ENCODE measurements around the gene AKAP13.
A peak's percentile ranks its signal among the peaks of the same experiment; 100 is the strongest.

Gene AKAP13

GRCh38 chr15:85494048-85494777 lies 113.8 kb downstream of the AKAP13 start:
- H3K9me3 ChIP-seq (ENCODE audit: control insufficient read depth, insufficient read depth, low read length) = no peaks in the 10 kb centered on the region
- H3K27me3 ChIP-seq (ENCODE audit: control insufficient read depth, insufficient read depth, low read length) = no peaks in the 10 kb centered on the region
- H3K36me3 ChIP-seq (ENCODE audit: control insufficient read depth, insufficient read depth, low read length) = no peaks in the 10 kb centered on the region
- no peak overlapping the region for H3K9ac ChIP-seq (ENCODE audit: low read depth, low read length)
- H3K27ac ChIP-seq (ENCODE audit: low read depth, low read length) = peak overlapping the region; percentile 67
- no peak overlapping the region for H3K4me3 ChIP-seq (ENCODE audit: low read depth, low read length)
- peaks cover 41% of the 10 kb centered on the region for H3K4me1 ChIP-seq (ENCODE audit: control insufficient read depth, insufficient read depth, low read length)

- Histone ChIP-seq H3K9me3 (ENCODE audit: control insufficient read depth, insufficient read depth, low read length) (no peaks in the 10 kb centered on the region), H3K9ac (ENCODE audit: low read depth, low read length) (no peak overlapping the region), H3K36me3 (ENCODE audit: control insufficient read depth, insufficient read depth, low read length) (no peaks in the 10 kb centered on the region), H3K4me1 (ENCODE audit: control insufficient read depth, insufficient read depth, low read length) (peaks cover 47% of the 10 kb centered on the region), H3K27me3 (ENCODE audit: control insufficient read depth, insufficient read depth, low read length) (no peaks in the 10 kb centered on the region), H3K27ac (ENCODE audit: low read depth, low read length) (no peak overlapping the region), H3K4me3 (ENCODE audit: low read depth, low read length) (no peak overlapping the region)
These were observed 114.7 kb downstream of the AKAP13 start for GRCh38 chr15:85495096-85495495.

- Histone ChIP-seq H3K4me3 (ENCODE audit: low read depth, low read length) (no peak overlapping the region), H3K27ac (ENCODE audit: low read depth, low read length) (no peak overlapping the region), H3K4me1 (ENCODE audit: control insufficient read depth, insufficient read depth, low read length) (peaks cover 47% of the 10 kb centered on the region)
These were observed 115.1 kb downstream of the AKAP13 start for GRCh38 chr15:85495544-85495943.

GRCh38 chr15:85496151-85496550 lies 115.7 kb downstream of the AKAP13 start:
- no peaks in the 10 kb centered on the region for H3K27me3 ChIP-seq (ENCODE audit: control insufficient read depth, insufficient read depth, low read length)
- peaks cover 49% of the 10 kb centered on the region for H3K4me1 ChIP-seq (ENCODE audit: control insufficient read depth, insufficient read depth, low read length)
- no peak overlapping the region for H3K9ac ChIP-seq (ENCODE audit: low read depth, low read length)
- H3K27ac ChIP-seq (ENCODE audit: low read depth, low read length) = peak overlapping the region; percentile 47
- no peaks in the 10 kb centered on the region for H3K36me3 ChIP-seq (ENCODE audit: control insufficient read depth, insufficient read depth, low read length)
- H3K9me3 ChIP-seq (ENCODE audit: control insufficient read depth, insufficient read depth, low read length) = no peaks in the 10 kb centered on the region
- H3K4me3 ChIP-seq (ENCODE audit: low read depth, low read length) = no peak overlapping the region

More at GRCh38 chr15:85495544-85495943, 115.1 kb downstream of the AKAP13 start:
- Histone ChIP-seq H3K27me3 (ENCODE audit: control insufficient read depth, insufficient read depth, low read length) (no peaks in the 10 kb centered on the region), H3K9ac (ENCODE audit: low read depth, low read length) (no peak overlapping the region), H3K36me3 (ENCODE audit: control insufficient read depth, insufficient read depth, low read length) (no peaks in the 10 kb centered on the region), H3K9me3 (ENCODE audit: control insufficient read depth, insufficient read depth, low read length) (no peaks in the 10 kb centered on the region)

GRCh38 chr15:85496551-85497171 lies 116.3 kb downstream of the AKAP13 start:
- no peaks in the 10 kb centered on the region for H3K36me3 ChIP-seq (ENCODE audit: control insufficient read depth, insufficient read depth, low read length)
- H3K9ac ChIP-seq (ENCODE audit: low read depth, low read length) = no peak overlapping the region
- H3K27ac ChIP-seq (ENCODE audit: low read depth, low read length) = peak overlapping the region; percentile 47
- H3K9me3 ChIP-seq (ENCODE audit: control insufficient read depth, insufficient read depth, low read length) = no peaks in the 10 kb centered on the region
- H3K27me3 ChIP-seq (ENCODE audit: control insufficient read depth, insufficient read depth, low read length) = no peaks in the 10 kb centered on the region
- no peak overlapping the region for H3K4me3 ChIP-seq (ENCODE audit: low read depth, low read length)
- H3K4me1 ChIP-seq (ENCODE audit: control insufficient read depth, insufficient read depth, low read length) = peaks cover 47% of the 10 kb centered on the region

GRCh38 chr15:85497172-85497569 lies 116.8 kb downstream of the AKAP13 start:
- Histone ChIP-seq H3K4me1 (ENCODE audit: control insufficient read depth, insufficient read depth, low read length) (peaks cover 45% of the 10 kb centered on the region), H3K9me3 (ENCODE audit: control insufficient read depth, insufficient read depth, low read length) (no peaks in the 10 kb centered on the region), H3K27ac (ENCODE audit: low read depth, low read length) (no peak overlapping the region), H3K27me3 (ENCODE audit: control insufficient read depth, insufficient read depth, low read length) (no peaks in the 10 kb centered on the region), H3K9ac (ENCODE audit: low read depth, low read length) (no peak overlapping the region), H3K36me3 (ENCODE audit: control insufficient read depth, insufficient read depth, low read length) (no peaks in the 10 kb centered on the region), H3K4me3 (ENCODE audit: low read depth, low read length) (no peak overlapping the region)

- no peaks in the 10 kb centered on the region for H3K36me3 ChIP-seq (ENCODE audit: control insufficient read depth, insufficient read depth, low read length)
- no peak overlapping the region for H3K27ac ChIP-seq (ENCODE audit: low read depth, low read length)
- no peak overlapping the region for H3K9ac ChIP-seq (ENCODE audit: low read depth, low read length)
- peaks cover 45% of the 10 kb centered on the region for H3K4me1 ChIP-seq (ENCODE audit: control insufficient read depth, insufficient read depth, low read length)
- no peaks in the 10 kb centered on the region for H3K27me3 ChIP-seq (ENCODE audit: control insufficient read depth, insufficient read depth, low read length)
- H3K9me3 ChIP-seq (ENCODE audit: control insufficient read depth, insufficient read depth, low read length) = no peaks in the 10 kb centered on the region
- H3K4me3 ChIP-seq (ENCODE audit: low read depth, low read length) = no peak overlapping the region
These were observed 118.1 kb downstream of the AKAP13 start for GRCh38 chr15:85498471-85498870.

GRCh38 chr15:85499371-85499887 lies 119.0 kb downstream of the AKAP13 start:
- H3K27ac ChIP-seq (ENCODE audit: low read depth, low read length) = no peak overlapping the region
- H3K27me3 ChIP-seq (ENCODE audit: control insufficient read depth, insufficient read depth, low read length) = no peaks in the 10 kb centered on the region
- H3K4me3 ChIP-seq (ENCODE audit: low read depth, low read length) = no peak overlapping the region
- H3K36me3 ChIP-seq (ENCODE audit: control insufficient read depth, insufficient read depth, low read length) = no peaks in the 10 kb centered on the region
- H3K9ac ChIP-seq (ENCODE audit: low read depth, low read length) = no peak overlapping the region
- H3K9me3 ChIP-seq (ENCODE audit: control insufficient read depth, insufficient read depth, low read length) = no peaks in the 10 kb centered on the region
- H3K4me1 ChIP-seq (ENCODE audit: control insufficient read depth, insufficient read depth, low read length) = peaks cover 44% of the 10 kb centered on the region

- Histone ChIP-seq H3K9ac (ENCODE audit: low read depth, low read length) (no peak overlapping the region), H3K4me3 (ENCODE audit: low read depth, low read length) (no peak overlapping the region), H3K4me1 (ENCODE audit: control insufficient read depth, insufficient read depth, low read length) (peaks cover 37% of the 10 kb centered on the region), H3K27me3 (ENCODE audit: control insufficient read depth, insufficient read depth, low read length) (no peaks in the 10 kb centered on the region), H3K9me3 (ENCODE audit: control insufficient read depth, insufficient read depth, low read length) (no peaks in the 10 kb centered on the region), H3K27ac (ENCODE audit: low read depth, low read length) (no peak overlapping the region), H3K36me3 (ENCODE audit: control insufficient read depth, insufficient read depth, low read length) (no peaks in the 10 kb centered on the region)
These were observed 119.8 kb downstream of the AKAP13 start for GRCh38 chr15:85500060-85500708.

- Histone ChIP-seq H3K9ac (ENCODE audit: low read depth, low read length) (no peak overlapping the region), H3K4me3 (ENCODE audit: low read depth, low read length) (no peak overlapping the region), H3K9me3 (ENCODE audit: control insufficient read depth, insufficient read depth, low read length) (no peaks in the 10 kb centered on the region), H3K27me3 (ENCODE audit: control insufficient read depth, insufficient read depth, low read length) (no peaks in the 10 kb centered on the region), H3K4me1 (ENCODE audit: control insufficient read depth, insufficient read depth, low read length) (peaks cover 31% of the 10 kb centered on the region), H3K36me3 (ENCODE audit: control insufficient read depth, insufficient read depth, low read length) (no peaks in the 10 kb centered on the region), H3K27ac (ENCODE audit: low read depth, low read length) (no peak overlapping the region)
These were observed 120.3 kb downstream of the AKAP13 start for GRCh38 chr15:85500729-85501128.

- Histone ChIP-seq H3K4me3 (ENCODE audit: low read depth, low read length) (no peak overlapping the region), H3K9me3 (ENCODE audit: control insufficient read depth, insufficient read depth, low read length) (no peaks in the 10 kb centered on the region), H3K4me1 (ENCODE audit: control insufficient read depth, insufficient read depth, low read length) (peaks cover 23% of the 10 kb centered on the region), H3K27me3 (ENCODE audit: control insufficient read depth, insufficient read depth, low read length) (no peaks in the 10 kb centered on the region), H3K27ac (ENCODE audit: low read depth, low read length) (no peak overlapping the region), H3K9ac (ENCODE audit: low read depth, low read length) (no peak overlapping the region), H3K36me3 (ENCODE audit: control insufficient read depth, insufficient read depth, low read length) (no peaks in the 10 kb centered on the region)
These were observed 121.2 kb downstream of the AKAP13 start for GRCh38 chr15:85501574-85501973.

Measured in HUES48 (cell line).